HG03571 (cell line): ENCODE results near the gene SERTAD3.
"Not testable (repeated sequence)": the region's sequence is repeated elsewhere in the genome, so short reads cannot be mapped to it uniquely, and the experiment has no call there.

Experiments used
- ATAC-seq: cut with Tn5 transposase; IDR thresholded peaks from one replicate; pipeline ENCODE4 v1.9.1; 2021; ENCODE audit not compliant: unreplicated experiment

SERTAD3 gene

DNA sequence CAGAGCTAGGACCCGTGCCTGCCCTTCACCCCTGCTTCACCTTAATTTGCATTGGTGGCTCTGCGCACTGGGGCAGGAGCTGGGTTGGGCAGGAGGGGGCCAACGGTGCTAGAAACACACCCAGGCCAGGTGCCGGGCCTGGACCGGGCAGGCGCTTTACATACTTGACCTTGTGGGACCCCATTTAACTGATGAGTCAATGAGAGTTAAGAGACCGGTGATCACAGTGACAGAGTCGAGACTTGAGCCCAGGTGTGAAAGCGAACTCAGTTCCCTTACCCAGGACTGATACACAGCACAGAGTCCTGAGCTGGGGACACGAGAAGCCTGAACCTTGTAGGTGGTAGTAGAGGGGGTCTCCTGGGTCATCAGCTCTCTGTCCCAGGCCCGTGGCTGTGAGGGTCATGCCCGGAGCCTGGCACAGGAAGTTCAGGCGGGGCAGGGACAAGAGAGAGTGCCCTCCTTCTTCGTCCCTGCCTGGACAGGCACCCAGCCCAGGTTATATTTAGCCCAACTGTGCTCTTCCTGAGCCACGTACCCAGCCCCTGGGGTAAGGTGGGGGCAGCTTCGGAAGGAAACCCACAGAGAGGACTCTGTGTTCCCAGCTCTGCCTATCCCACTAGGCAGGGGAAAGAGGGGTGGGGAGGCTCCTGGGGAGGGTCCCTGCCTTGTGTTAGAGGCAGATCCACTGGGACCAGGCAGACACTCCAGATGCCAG lies 32.9 kb downstream of the SERTAD3 start:
- ATAC-seq: no peak

DNA sequence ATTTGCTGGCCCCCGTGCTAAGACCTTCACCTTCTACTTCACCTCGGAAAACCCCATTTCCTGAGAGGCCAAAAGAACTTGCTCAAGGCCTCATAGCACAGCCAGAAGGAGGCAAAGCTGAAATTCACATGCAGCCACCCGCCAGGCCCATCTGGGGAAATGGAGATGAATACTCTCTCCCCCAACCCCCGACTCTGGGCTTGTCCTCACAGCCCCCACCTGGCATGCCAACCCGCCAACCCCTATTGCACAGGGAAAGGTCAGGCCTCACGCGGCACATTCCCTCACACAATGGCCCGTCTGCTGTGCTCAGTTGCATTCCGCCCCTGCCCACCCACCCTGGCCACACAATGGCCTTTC lies 34.1 kb downstream of the SERTAD3 start:
- ATAC-seq: no peak

DNA sequence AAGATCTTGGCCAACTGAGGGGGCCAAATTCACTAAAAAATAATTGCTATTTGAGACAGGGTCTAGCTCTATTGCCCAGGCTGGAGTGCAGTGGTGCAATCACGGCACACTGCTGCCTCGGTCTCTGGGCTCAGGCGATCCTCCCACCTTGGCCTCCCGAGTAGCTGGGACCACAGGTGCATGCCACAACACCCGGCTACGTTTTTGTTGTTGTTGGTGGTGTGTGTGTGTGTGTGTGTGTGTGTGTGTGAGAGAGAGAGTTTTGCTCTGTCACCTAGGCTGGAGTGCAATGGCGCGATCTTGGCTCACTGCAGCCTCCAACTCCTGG lies 35.6 kb downstream of the SERTAD3 start:
- ATAC-seq: not testable (repeated sequence)

DNA sequence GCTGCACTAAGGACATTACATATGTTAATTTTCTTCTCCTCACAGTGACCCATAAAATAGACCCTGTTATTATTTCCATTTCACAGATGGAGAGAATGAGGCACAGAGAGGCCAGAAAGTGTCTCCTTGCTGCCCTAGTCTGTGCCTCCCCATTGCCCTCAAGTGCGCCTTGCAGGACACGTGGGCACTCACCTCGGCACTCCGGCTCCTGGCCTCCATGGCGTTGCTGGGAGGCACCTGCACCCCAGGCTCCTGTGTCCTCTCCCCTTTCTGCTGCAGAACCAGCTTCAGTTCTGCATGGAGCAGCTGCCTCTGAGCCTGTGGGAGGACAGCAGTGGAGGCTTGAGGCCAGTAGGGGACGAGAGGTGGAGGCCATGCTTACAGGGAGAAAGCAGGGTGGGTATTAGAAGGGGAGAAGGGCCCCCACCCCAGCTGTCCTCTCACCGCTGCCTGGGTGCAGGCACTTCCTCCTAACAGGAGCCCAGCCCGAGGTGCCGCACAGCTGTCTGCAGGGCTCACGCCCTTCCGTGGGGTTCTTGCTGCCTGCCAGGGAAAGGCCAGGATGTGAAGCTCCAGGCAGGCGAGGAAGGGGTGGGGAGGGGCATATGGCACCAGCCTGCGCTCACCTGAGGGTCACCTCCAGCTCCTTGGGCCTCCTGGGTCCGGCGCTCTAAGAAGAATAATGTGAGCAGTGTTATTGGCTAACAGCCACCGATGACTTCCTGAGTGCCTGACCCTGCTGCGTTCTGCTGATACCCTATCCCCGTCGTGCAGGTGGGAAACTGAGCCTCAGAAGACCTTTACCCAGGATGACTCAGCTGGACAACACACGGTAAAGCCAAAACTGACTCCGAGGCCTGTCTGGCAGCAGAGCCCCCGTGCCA lies 36.2 kb downstream of the SERTAD3 start:
- no peak for ATAC-seq

DNA sequence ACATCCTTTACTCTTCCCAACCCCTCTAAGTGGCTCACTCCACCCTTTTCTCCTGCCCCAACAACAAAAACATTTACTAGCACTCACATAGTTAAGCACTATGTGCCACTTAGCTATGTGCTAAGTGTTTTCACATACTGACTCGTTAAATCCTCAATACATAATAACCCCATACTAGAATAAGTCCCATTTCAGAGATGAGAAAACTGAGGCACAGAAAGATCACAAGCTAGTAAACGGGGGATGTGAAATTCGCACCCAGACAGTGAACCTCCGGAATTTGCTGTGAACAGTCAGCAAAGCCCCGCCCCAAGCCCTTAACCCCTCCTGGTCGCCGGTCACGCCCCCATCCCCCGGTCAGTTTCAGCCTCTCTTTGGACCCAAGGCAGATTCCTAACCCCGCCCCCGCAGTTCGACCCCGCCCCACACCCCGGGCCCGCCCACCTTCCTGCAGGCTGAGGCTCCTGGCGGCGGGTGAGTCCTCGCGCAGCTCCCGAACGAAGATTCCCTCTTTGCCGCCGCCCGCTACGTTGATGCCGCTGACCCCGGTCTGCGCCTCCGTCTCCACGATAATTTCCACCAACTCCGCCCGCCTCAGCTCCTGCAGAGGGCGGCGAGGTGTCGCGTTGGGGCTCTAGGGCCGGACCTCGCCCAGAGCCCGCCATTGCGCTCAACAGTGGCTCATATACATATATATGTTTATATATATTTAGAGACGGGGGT lies 40.7 kb downstream of the SERTAD3 start:
- peak; percentile 57 for ATAC-seq

DNA sequence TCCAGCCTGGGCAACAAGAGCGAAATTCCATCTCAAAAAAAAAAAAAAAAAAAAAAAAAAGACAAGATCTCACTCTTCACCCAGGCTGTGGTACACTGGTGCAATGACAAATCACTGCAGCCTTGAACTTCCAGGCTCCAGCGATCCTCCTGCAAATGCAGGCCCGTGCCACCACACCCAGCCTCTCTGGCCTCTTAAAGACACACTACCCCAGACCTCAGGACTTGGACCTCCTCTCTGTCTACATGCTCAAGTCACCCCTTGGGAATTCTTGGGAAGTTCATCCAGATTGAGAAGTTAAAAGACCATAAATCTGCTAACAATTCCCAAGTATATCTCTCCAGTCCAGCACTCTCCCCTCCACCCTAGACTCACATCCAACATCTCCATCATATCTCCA lies 43.6 kb downstream of the SERTAD3 start:
- ATAC-seq: no peak

DNA sequence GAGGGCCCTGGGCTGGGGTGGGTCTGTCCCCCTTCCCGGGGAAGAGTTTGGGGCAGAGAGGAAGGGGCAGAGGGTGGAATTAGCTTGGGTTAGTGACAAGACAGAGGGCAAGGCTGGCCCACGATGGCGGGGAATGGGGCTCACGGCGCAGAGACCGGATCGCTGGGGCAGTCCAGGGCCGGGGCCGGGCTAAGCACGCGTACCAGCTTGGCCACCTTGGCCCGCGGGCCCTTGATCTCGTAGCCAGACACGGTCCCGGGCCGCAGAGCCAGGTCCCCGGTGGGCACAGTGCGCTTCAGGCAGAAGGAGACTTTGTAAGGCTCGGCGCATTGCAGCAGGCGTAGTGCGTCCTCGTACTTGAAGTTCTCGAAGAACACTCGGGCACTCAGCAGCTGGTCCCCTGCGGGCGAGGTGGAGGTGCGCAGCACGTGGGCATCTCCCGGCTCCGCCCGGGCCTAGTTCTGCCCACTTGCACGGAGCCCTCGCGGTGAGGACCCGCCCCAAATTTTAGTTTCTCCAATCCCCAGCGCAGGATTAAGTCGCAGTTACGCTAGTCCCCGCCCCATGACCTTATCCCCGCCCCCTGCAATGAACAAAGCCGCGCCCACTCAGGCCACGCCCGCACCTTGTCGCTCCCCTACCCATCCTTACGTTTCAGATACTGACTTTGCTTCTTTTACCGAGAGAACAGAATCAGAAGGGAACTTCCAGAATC lies 45.6 kb downstream of the SERTAD3 start:
- no peak for ATAC-seq

DNA sequence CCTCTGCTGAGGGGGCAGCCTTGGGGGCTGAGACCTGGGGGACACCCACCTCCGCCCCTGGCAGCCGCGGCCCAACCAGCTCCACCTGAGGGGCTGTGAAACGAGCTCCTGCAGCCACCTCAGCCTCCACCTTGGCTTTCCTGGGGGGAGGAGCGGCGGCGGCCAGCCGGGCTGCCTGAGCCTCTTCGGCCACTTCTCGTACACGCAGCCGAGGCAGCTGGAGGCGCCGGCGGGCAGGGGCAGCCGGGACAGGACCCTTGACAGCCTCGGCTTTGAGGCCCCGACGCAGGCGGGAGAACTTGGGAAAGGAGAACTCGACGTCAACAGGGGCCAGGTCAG lies 46.6 kb downstream of the SERTAD3 start:
- no peak for ATAC-seq

DNA sequence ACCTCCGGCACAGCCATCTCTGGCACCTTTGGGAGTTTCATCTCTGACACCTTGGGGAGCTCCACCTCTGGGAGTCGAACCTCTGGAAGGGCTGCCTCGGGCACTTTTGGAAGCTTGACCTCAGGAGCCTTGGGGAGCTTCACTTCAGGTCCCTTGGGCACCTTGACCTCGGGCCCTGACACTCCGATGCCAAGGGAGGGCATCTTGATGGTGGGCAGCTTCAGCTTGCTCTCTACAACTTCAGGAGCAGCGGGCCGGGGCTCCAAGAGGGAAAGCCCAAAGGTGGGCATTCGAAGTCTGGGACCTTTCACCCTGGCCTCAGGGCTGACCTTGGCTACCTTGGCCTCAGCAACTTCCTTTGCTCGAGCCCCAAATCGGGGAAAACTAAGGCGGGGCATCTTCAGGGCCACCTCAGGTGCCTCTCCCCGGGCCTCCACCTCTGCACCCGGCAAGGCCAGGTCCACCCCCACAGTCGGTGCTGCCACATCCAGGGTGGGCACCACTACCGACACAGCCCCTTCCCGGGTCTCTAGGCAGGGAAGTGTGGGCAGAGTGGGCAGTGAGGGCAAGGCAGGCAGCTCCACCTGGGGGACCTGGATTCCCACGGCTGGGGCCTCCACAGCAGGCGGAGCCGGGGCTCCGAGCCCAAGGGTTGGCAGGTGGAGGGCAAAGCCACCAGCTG lies 47.1 kb downstream of the SERTAD3 start:
- ATAC-seq: no peak

DNA sequence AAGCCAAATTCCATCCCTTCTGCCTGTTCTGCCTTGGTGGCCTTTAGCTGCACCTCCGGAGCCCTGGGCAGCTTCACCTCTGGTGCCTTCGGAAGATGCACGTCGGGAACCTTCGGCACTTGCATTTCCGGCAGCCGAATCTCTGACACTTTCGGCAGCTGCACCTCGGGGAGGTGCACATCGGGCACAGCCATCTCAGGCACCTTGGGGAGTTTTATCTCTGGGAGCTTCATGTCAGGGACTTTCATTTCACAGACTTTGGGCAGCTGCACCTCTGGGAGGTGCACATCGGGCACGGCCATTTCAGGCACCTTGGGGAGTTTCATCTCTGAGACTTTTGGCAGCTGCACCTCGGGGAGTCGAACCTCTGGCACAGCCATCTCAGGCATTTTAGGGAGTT lies 48.2 kb downstream of the SERTAD3 start:
- ATAC-seq: no peak

DNA sequence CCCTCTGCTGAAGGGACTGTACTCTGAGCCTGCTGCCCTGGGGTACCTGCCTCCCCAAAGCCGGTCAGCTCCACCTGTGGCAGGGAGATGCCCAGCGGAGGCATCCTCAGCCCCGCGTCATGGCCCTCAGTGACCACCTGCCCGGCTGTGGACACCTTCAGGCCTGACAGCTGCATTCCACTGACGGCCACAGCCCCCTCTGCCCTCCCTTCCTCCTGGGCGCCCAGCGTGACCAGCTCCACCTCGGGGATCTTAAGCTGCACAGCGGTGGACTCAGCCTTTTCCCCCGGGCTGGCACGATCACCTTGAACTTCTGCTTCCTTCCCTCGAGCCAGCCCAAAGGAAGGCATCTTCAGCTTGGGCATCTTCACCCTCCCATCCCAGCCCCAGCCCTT lies 49.3 kb downstream of the SERTAD3 start:
- ATAC-seq: no peak

DNA sequence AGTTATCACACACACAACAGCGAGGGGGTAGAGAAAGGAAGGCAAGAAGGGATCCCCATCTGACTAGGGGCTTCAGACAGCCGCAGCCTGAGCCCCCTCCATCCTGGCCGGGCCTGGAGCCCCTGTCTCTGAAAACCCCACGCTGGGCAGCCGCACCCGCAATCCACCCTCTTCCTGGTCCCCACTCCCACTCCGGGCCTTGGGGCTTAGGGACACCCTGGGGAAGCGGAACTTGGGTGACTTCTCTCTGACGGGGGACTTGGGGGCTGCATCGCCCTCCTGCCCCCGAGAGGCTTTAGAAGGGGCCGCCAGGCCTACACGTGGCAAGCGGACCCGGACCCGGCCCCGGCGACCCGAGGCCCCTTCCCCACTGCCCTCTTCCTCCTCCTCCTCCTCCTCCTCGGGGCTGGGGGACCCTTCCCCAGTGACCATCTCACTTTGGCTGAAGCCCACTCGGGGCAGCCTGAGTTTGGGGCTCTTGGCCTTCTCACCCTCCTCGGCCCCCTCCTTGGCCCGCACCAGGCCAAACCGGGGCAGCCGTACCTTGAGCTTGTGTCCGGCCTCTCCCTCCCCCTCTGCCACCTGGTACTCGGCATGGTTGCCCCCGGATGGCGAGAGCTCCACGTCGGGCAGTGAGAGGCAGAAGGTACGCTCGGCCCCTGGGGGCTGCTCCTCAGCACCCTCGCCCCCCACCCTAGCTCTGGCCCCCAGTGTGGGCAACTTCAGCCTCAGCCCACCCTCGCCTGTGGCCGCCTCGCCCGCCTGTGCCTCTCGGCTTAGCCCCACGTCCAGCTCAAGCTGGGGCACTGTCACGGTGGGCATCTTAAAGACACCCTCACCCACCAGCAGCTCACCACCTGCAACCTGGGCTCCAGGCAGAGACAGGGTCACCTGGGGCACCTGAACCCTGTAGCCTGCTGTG lies 50.0 kb downstream of the SERTAD3 start:
- ATAC-seq: no peak

DNA sequence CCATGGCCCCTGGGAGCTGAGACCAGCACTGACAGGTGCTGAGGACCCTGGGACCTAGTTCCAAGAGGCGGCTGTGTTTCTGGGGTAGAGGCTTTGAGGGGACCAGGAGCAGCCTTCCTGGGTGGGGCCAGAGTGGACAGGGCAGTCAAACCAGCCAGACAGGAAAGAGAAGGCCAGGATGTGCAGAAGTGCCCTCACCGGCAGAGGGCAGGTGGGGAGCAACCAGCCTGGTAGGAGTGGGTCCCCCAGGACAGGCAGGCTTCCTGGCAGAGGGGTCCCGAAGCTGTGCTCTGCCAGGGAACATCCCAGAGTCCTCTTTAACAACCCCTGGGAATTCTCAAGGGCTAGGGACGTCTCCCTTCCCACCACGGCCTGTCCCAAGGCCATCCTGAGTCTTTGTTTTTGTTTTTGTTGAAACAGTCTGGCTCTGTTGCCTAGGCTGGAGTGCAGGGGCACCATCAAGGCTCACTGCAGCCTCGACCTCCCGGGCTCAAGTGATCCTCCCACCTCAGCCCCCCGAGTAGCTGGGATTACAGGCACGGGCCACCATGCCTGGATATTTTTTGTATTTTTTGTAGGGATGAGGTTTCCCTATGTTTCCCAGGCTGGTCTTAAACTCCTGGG lies 51.1 kb downstream of the SERTAD3 start:
- no peak for ATAC-seq

DNA sequence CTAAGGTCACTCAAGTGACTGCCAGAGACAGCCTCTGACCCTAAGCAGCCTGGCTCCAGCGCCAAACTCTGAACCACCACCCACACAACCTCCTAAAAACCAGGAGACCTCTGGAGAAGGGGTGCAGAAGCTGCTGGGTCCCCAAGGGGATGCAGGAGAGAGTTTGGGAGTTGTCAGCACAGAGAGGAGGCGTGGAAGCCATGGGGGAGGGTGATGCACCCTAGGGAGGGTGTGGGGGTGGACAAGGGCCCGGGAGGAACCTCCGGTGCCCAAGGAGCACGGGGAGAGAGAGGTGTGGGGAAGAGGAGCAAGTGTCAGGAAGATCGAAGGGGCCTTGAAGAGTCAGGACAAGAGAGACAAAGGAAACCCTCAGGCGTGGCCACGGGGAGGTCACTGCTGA lies 52.0 kb downstream of the SERTAD3 start:
- ATAC-seq: no peak
